Activated CD4-positive, alpha-beta T cell treated with anti-CD3 and anti-CD28 coated beads, Interleukin-2, amount 50 U/mL, for 48 hours (primary cell): Measurements from ENCODE around the gene NAA38.

Source experiments
- DNase-seq, 2 experiments: peaks; one replicate each; pipeline ENCODE4 v3.0.0-alpha.2; 2020

Gene NAA38

GRCh38 chr17:7851438-7852261, 5.7 kb downstream of the NAA38 start:
- peak; percentile 93 to 94 for DNase-seq

DNA sequence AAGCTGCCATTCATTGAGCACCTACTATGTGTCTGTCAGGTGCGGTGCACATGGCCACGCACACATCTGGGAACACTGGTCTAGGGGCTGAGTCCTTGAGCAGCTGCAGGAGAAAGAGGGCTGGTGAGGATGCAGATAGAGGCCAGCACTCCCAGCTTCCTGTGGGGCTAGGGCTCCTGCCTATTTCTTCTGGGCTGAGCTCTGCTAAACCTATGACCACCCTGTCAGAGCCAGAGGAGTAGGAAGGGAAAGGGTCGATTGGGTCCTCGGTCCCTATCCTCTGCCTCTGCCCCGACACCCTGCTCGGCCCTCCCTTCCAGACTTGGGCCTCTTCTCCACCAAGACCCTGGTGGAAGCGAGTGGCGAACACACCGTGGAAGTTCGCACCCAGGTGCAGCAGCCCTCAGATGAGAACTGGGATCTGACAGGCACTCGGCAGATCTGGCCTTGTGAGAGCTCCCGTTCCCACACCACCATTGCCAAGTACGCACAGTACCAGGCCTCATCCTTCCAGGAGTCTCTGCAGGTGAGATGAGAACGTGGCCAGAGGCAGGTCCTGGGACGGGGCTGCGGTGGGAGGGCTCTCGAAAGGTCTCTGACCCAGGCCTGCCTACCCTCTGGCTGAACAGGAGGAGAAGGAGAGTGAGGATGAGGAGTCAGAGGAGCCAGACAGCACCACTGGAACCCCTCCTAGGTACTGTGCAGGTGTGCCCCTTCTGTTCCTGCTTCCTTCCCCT, 6.5 kb downstream of the NAA38 start:
- DNase-seq = no peak

DNA sequence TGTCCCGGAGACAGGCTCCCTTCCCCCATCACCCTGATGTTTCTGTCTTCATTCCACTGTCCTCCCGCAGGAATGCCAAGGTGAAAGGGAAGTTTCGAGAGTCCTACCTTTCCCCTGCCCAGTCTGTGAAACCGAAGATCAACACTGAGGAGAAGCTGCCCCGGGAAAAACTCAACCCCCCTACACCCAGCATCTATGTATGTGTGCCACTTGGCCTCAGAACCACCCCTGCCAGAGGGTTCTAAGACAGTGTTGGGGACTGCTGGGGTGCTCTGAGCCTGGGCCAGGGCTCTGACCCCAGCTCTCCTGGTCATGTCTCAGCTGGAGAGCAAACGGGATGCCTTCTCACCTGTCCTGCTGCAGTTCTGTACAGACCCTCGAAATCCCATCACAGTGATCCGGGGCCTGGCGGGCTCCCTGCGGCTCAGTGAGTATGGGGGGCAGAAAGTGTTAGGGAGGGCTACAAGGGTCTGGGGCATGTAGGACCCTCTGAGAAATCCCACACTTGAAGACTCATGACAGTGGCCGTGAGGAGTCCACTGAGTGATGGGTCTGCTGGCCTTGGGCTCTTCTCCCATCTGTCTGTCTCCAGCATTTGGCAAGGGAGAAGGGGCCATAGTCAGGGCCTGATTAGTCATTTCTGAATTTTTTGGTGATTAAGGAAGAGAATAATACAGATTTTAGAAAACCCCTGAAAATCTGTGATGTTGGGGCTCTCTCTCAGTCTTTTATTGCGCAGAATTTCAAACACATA, 7.4 kb downstream of the NAA38 start:
- DNase-seq = no peak

DNA sequence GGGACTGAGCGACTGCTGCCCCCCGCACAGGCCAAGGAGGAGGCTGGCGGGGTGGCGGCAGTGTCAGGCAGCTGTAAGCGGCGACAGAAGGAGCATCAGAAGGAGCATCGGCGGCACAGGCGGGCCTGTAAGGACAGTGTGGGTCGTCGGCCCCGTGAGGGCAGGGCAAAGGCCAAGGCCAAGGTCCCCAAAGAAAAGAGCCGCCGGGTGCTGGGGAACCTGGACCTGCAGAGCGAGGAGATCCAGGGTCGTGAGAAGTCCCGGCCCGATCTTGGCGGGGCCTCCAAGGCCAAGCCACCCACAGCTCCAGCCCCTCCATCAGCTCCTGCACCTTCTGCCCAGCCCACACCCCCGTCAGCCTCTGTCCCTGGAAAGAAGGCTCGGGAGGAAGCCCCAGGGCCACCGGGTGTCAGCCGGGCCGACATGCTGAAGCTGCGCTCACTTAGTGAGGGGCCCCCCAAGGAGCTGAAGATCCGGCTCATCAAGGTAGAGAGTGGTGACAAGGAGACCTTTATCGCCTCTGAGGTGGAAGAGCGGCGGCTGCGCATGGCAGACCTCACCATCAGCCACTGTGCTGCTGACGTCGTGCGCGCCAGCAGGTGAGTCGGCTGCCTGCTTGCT, 8.1 kb downstream of the NAA38 start:
- DNase-seq = no peak

DNA sequence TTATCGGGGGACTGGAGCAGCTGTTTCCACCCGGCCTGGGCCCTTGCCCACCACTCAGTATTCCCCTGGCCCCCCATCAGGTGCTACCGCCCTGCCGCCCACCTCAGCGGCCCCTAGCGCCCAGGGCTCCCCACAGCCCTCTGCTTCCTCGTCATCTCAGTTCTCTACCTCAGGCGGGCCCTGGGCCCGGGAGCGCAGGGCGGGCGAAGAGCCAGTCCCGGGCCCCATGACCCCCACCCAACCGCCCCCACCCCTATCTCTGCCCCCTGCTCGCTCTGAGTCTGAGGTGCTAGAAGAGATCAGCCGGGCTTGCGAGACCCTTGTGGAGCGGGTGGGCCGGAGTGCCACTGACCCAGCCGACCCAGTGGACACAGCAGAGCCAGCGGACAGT, 8.6 kb downstream of the NAA38 start:
- no peak for DNase-seq

DNA sequence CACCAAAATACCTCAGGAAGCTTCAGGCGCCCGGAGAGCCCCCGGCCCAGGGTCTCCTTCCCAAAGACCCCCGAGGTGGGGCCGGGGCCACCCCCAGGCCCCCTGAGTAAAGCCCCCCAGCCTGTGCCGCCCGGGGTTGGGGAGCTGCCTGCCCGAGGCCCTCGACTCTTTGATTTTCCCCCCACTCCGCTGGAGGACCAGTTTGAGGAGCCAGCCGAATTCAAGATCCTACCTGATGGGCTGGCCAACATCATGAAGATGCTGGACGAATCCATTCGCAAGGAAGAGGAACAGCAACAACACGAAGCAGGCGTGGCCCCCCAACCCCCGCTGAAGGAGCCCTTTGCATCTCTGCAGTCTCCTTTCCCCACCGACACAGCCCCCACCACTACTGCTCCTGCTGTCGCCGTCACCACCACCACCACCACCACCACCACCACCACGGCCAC, 9.2 kb downstream of the NAA38 start:
- DNase-seq = no peak

DNA sequence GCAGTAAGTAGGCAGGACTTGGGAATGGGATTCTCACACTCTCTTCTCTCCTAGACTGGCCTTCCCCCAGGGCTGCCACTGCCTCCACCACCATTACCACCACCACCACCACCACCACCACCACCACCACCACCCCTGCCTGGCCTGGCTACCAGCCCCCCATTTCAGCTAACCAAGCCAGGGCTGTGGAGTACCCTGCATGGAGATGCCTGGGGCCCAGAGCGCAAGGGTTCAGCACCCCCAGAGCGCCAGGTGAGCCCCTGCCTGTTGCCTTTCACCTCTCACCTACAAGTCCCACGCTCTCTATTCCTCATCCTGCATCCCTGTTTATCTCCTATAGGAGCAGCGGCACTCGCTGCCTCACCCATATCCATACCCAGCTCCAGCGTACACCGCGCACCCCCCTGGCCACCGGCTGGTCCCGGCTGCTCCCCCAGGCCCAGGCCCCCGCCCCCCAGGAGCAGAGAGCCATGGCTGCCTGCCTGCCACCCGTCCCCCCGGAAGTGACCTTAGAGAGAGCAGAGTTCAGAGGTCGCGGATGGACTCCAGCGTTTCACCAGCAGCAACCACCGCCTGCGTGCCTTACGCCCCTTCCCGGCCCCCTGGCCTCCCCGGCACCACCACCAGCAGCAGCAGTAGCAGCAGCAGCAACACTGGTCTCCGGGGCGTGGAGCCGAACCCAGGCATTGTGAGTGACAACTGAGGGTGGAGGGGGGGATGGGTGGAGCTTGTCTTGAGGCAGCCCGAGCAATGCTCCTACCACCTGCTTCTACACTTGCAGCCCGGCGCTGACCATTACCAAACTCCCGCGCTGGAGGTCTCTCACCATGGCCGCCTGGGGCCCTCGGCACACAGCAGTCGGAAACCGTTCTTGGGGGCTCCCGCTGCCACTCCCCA, 10.3 kb downstream of the NAA38 start:
- DNase-seq = no peak

DNA sequence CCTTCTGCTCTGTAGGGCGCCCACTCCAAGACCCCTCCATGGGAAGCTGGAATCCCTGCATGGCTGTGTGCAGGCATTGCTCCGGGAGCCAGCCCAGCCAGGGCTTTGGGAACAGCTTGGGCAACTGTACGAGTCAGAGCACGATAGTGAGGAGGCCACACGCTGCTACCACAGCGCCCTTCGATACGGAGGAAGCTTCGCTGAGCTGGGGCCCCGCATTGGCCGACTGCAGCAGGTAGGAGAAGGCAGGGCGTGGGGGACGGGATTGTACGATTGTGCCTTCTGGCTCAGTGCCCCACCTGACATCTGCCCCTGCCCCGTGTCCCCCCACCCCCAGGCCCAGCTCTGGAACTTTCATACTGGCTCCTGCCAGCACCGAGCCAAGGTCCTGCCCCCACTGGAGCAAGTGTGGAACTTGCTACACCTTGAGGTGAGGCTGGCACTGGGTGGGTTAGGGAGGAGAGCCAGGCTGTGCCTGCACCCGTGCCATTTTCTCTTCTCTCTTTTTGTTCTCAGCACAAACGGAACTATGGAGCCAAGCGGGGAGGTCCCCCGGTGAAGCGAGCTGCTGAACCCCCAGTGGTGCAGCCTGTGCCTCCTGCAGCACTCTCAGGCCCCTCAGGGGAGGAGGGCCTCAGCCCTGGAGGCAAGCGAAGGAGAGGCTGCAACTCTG, 11.2 kb downstream of the NAA38 start:
- no peak for DNase-seq

DNA sequence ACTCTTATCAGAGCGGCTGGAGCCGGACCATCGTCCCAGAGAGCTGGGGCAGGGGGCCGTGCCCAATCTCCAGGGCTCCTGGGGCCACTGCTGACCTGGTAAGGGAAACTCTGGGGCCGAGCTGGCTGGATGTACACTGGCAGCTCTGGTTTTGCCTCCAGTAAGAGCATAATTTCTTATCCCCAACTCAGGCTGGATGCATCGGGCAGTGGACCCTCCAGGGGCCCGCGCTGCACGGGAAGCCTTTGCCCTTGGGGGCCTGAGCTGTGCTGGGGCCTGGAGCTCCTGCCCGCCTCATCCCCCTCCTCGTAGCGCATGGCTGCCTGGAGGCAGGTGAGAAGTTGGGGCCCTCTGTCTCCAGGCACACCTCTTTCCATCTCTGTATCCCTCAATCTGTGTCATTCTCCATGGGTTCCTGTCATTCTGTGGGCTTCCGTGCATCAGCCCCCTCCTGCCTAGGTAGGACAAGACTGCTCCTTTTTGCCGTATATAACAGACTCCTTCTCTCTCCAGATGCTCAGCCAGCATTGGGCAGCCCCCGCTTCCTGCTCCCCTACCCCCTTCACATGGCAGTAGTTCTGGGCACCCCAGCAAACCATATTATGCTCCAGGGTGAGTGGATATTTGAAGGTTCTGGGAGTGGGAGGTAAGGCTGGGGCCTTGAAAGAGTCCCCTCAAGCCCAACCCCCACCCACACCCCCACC, 11.8 kb downstream of the NAA38 start:
- DNase-seq = no peak

DNA sequence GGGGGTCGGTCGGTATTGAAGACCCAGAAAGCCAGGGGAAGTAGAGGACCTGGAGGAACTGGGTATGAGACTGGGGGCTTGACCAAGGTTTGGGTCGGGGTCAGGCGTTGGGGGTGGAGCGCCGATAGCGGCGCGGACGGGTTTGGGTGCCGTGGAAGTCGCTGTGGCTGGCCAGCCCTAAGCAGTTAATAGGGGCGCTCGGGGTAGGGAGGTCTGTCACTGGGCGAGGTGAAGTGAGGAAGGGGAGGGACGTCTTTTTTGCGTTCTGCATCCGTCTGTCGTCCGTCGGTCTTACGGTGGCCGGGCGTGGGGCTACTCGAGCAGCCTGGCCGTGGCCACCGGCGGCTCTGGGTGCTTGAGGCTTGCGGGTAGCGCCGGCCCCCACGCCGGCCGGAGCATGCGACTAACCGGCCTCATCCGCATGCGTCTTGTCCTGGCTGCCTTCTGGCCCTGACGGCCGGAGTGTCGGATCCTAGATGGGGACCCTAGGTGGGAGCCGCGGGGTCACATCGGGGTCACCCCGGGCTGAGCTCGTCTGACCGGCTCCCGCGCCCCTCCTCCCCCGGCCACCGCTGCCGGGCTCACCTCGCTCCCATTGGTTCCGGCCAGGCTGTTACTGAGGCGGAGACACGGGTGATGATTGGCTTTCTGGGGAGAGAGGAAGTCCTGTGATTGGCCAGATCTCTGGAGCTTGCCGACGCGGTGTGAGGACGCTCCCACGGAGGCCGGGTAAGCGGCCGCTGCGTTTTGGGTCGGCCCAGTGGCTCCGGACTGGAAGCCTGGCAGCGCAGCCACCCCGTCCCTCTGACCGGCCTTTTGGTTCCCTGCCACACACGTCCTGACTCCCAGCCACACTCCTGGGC, 12.8 kb downstream of the NAA38 start:
- peak; percentile 84 to 88 for DNase-seq

DNA sequence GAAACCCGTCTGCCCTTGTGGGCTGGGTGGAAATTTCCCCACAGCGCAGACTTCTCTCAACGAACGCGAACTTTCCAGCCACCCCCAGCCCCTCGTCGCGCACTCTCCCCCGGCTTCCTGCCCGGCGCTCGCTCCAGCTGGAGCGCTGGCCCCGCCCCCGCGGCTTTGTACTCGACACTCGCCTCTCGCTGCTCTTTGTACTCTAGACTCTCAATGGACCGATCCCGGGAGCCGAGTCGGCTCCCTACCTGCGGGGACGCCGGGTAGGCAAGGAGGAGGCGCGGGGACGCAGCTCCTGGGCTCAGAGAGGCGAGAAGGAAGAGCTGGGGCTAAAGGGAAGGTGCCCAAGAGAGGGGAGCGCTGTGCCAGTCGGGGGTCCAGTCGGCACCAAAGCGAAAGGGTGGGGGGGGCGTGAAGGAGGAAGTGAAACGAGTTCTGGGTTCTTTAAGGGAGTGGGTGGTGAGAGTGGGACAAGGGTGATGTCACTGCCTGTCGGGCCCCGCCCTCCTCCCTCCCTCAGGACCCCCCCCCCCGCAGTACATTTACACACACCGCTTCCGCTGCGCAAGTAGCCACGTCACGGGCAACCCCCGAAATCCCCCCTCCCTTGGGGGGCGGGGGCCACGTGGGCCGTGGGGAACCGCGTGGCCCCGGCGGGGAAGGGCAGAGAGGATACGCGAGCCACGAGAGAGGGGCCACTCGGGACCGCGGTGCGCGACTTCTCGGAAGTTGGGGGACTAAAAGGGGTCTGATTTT, 13.6 kb downstream of the NAA38 start:
- DNase-seq = peak; percentile 87 to 91

DNA sequence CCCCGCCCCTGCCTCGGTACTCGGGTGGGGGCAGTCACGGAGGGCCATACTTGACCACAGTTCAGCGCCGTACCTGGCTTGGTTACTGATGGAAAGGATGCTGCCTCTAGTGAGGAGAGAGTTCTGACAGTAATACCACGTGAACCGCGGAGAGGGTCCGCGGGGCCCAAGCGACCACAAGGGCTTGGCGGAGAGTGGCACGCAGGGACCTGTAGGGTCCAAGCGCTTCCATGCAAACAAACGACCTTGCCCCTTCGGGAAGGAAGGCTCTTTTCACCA, 14.2 kb downstream of the NAA38 start:
- DNase-seq = no peak

DNA sequence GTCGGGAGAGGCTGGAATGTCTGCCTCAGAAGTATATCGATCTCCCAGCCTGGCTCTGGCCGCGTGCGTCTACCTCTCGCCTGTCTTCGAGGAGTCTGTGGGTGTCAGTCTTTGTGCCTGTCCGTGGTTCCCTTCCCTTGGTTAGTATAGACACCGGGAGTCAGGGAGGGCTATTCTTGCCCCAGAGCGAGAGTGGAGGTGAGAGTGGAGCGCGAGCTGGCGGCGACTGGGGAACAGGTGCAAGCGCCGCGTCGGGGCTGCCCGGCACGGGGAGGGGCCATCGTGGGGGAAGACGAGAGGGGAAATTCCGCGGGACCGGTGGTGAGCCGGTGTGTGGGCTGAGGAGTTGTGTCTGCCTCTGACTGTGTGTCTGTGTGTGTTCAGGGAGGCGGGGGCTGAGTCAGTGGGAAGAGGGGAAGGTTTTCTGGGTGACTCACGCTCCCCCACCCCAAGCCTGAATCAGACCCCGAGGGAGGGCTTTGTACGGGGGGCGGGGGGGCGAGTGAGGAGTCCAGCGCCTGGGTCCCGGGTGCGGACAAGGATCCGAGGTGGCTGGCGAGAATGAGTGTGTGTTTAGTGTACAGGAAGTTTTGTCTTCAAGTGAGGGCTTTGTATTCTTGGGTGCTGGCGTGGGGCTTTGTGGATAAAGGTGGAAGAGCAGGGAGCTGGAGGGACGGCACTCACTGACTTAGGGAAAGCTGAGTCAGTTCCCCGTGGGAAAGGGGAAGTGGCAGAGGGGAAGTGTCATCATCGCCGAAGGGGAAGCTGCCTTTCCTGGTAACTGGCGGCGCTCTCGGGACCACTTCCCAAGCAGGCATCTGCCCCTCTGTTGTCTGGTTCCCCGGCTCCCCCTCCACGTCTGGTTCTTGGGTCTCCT, 14.7 kb downstream of the NAA38 start:
- DNase-seq = peak; percentile 96 to 97

DNA sequence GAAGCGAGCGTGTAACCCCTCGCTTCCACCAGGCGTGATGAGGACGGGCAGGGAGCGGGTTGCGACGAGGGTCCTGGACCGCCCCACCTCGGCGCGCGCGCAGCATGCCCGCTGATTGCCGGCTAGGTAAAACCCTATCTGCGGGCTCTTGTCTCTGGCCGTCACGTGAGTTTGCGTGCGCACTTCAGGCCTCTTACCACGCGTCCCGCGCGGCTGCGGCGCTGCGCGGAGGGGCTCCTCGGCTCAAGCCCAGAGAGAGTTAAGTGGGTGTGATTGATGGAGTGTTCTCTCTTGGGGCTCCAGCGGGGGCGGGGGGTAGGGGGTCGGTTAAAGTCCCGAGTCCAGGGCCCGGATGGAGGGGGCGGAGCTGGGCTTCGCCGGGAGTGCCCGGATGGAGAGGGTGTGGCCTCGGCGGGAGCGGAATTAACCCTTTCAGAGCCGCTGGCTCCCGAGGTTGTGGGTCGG, 15.4 kb downstream of the NAA38 start:
- DNase-seq = peak; percentile 86 to 89

GRCh38 chr17:7841396-7841914, 15.9 kb downstream of the NAA38 start:
- DNase-seq = peak; percentile 91 to 93

GRCh38 chr17:7840875-7841274, 16.5 kb downstream of the NAA38 start:
- no peak for DNase-seq

DNA sequence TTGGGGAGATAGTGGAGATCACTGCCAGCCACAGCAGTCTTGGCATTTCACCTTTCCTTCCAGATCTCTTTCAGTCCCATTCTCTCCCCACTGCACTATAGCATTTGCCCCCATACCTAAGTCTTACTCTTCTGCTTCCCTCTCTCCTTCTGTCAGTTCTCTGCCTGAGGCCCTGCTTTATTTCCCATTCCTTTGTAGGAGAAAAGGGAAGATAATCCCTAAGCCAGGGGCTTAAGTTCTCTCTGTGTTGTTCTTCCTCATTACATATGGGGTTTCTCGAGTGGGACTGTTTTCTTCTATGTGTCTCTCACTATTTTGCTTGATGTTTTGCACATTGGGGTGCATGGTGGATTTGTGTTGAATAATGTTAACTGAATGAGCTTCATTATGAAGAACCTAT, 16.9 kb downstream of the NAA38 start:
- no peak for DNase-seq

DNA sequence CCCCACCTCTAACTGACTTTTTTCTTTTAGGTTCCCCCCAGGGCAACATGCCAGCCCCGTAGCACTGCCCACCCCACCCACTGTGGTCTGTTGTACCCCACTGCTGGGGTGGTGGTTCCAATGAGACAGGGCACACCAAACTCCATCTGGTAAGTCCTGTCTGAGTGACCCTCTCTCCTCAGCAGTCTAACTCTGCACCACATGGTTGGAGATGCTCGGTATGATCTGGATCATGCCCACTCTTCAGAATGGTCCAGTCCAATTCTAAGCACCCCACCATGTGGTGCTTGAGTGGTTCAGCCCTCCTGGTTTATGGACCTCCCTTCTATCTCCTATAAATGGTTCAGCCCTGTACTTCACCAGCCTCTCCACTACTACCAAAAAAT, 17.5 kb downstream of the NAA38 start:
- no peak for DNase-seq
